Measurements from ENCODE around the gene SYDE2.
"Not testable (repeated sequence)": the region's sequence is repeated elsewhere in the genome, so short reads cannot be mapped to it uniquely, and the experiment has no call there.

SYDE2 gene

GRCh38 chr1:85208488-85208887 is 7.7 kb upstream of the SYDE2 start:
- DNase-seq = no peak

- DNase-seq = no peak
Measured at GRCh38 chr1:85203573-85204171, 2.9 kb upstream of the SYDE2 start.

GRCh38 chr1:85202864-85203255 is 2.0 kb upstream of the SYDE2 start:
- DNase-seq = no peak

GRCh38 chr1:85202092-85202863 is 1.5 kb upstream of the SYDE2 start:
- no peak for DNase-seq

GRCh38 chr1:85201340-85202091 is 700 bp upstream of the SYDE2 start:
- DNase-seq = peak; percentile 64

GRCh38 chr1:85199667-85200462 is 951 bp downstream of the SYDE2 start:
- no peak for DNase-seq

- no peak for DNase-seq
Measured at GRCh38 chr1:85198864-85199263, 2.0 kb downstream of the SYDE2 start.

GRCh38 chr1:85196358-85196757 is 4.5 kb downstream of the SYDE2 start:
- DNase-seq = no peak

GRCh38 chr1:85195703-85196102 is 5.1 kb downstream of the SYDE2 start:
- DNase-seq = no peak

- DNase-seq = not testable (repeated sequence)
Measured at GRCh38 chr1:85192129-85192528, 8.7 kb downstream of the SYDE2 start.

GRCh38 chr1:85189120-85189519 is 11.7 kb downstream of the SYDE2 start:
- no peak for DNase-seq

GRCh38 chr1:85188530-85188929 is 12.3 kb downstream of the SYDE2 start:
- DNase-seq = no peak

- not testable (repeated sequence) for DNase-seq
Measured at GRCh38 chr1:85187021-85187420, 13.8 kb downstream of the SYDE2 start.

- no peak for DNase-seq
Measured at GRCh38 chr1:85184245-85184644, 16.6 kb downstream of the SYDE2 start.

GRCh38 chr1:85182700-85183099 is 18.1 kb downstream of the SYDE2 start:
- no peak for DNase-seq

GRCh38 chr1:85180869-85181268 is 19.9 kb downstream of the SYDE2 start:
- no peak for DNase-seq

- DNase-seq = no peak
Measured at GRCh38 chr1:85179522-85179921, 21.3 kb downstream of the SYDE2 start.

GRCh38 chr1:85178396-85178795 is 22.4 kb downstream of the SYDE2 start:
- no peak for DNase-seq

GRCh38 chr1:85174503-85174902 is 26.3 kb downstream of the SYDE2 start:
- DNase-seq = no peak

- DNase-seq = no peak
Measured at GRCh38 chr1:85172684-85173337, 28.0 kb downstream of the SYDE2 start.

GRCh38 chr1:85171721-85172120 is 29.1 kb downstream of the SYDE2 start:
- no peak for DNase-seq

GRCh38 chr1:85168884-85169283 is 31.9 kb downstream of the SYDE2 start:
- no peak for DNase-seq
